Glutamatergic neuron (in vitro differentiated cells): ENCODE data around the gene TUBGCP2. TPM values are rescaled to one million over a fixed set of nuclear protein-coding genes. Genes with fewer than 3 reads are reported as not detected.
A peak's percentile ranks its signal among the peaks of the same experiment; 100 is the strongest.

Source experiments
- DNase-seq: peaks from one replicate; pipeline ENCODE4 v3.0.0; 2022
- H3K27ac Mint-ChIP-seq: one replicate; pipeline ENCODE4 v1.8.0; 2020; ENCODE audit warnings: mild to moderate bottlenecking, mixed read lengths, inconsistent platforms; ENCODE audit not compliant: unreplicated experiment
- H3K27me3 Mint-ChIP-seq: one replicate; pipeline ENCODE4 v1.8.0; 2020; ENCODE audit warnings: mild to moderate bottlenecking, moderate library complexity, mixed read lengths, inconsistent platforms; ENCODE audit not compliant: unreplicated experiment
- H3K36me3 Mint-ChIP-seq: one replicate; pipeline ENCODE4 v1.8.0; 2020; ENCODE audit warnings: mild to moderate bottlenecking, mixed read lengths, inconsistent platforms; ENCODE audit not compliant: unreplicated experiment
- H3K4me1 Mint-ChIP-seq: one replicate; pipeline ENCODE4 v1.8.0; 2020; ENCODE audit warnings: mild to moderate bottlenecking, low read depth, mixed read lengths, inconsistent platforms; ENCODE audit not compliant: unreplicated experiment
- H3K4me3 Mint-ChIP-seq: one replicate; pipeline ENCODE4 v1.8.0; 2020; ENCODE audit warnings: mild to moderate bottlenecking, mixed read lengths, inconsistent platforms; ENCODE audit not compliant: unreplicated experiment
- H3K9me3 Mint-ChIP-seq: one replicate; pipeline ENCODE4 v1.8.0; 2020; ENCODE audit warnings: mild to moderate bottlenecking, moderate library complexity, mixed read lengths, inconsistent platforms; ENCODE audit not compliant: unreplicated experiment
- total RNA-seq: library from RNA; stranded (reverse); fragmentation: NEBNext Ultra II Directional; extraction: Animal tissue kit (Norgen Biotek cat#: 25700); gene quantifications from one replicate; pipeline ENCODE4 v1.2.1, GENCODE V29; 2021; ENCODE audit not compliant: unreplicated experiment
- TF ChIP-seq, protein P1 (sequence below): fragments of 200-600 bp; sonication (generic); IDR thresholded peaks from one replicate; pipeline ENCODE4 v1.5.0; 2021; ENCODE audit not compliant: partially characterized antibody, unreplicated experiment

TUBGCP2 gene
- total RNA-seq, 1 donor from 2014 or later, result 61.4 TPM

DNA sequence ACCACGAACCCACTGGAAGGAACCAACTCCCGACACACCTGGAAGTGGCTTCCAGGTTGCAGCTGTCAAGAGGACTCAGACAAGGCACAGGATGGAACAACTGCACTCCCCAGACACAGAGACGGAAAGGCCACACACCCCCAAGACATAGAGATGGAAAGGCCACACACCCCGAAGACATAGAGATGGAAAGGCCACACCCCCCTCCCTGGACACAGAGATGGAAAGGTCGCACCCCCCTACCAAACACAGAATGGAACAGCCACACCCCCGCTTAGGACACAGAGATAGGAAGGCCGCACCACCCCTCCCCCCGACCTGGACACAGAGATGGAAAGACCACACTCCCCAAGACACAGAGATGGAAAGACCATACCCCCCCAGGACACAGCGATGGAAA lies 7.6 kb upstream of the TUBGCP2 start:
- peaks cover 7% of the 10 kb centered on the region for H3K27me3 Mint-ChIP-seq
- peaks cover 17% of the 10 kb centered on the region for H3K4me1 Mint-ChIP-seq
- peak overlapping the region; percentile 52 for H3K4me3 Mint-ChIP-seq
- peak overlapping the region; percentile 85 for H3K27ac Mint-ChIP-seq
- peaks cover 22% of the 10 kb centered on the region for H3K9me3 Mint-ChIP-seq
- H3K36me3 Mint-ChIP-seq, result peaks cover 5% of the 10 kb centered on the region
- TF ChIP-seq, protein P1, sequence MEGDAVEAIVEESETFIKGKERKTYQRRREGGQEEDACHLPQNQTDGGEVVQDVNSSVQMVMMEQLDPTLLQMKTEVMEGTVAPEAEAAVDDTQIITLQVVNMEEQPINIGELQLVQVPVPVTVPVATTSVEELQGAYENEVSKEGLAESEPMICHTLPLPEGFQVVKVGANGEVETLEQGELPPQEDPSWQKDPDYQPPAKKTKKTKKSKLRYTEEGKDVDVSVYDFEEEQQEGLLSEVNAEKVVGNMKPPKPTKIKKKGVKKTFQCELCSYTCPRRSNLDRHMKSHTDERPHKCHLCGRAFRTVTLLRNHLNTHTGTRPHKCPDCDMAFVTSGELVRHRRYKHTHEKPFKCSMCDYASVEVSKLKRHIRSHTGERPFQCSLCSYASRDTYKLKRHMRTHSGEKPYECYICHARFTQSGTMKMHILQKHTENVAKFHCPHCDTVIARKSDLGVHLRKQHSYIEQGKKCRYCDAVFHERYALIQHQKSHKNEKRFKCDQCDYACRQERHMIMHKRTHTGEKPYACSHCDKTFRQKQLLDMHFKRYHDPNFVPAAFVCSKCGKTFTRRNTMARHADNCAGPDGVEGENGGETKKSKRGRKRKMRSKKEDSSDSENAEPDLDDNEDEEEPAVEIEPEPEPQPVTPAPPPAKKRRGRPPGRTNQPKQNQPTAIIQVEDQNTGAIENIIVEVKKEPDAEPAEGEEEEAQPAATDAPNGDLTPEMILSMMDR, result no peak
- DNase-seq, result peak; percentile 59

DNA sequence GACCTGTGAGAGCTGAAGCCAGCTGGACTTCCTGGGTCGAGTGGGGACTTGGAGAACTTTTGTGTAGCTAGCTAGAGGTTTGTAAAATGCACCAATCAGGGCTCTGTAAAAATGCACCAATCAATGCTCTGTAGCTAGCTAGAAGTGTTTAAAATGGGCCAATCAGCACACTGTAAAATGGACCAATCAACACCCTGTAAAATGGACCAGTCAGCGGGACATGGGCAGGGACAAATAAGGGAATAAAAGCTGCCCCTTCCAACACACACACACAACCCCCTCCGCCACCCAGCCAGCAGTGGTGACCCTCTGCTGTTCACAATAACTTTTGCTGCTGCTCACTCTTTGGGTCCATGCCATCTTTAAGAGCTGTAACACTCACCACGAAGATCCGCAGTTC lies 7.2 kb upstream of the TUBGCP2 start:
- no peak for DNase-seq
- H3K36me3 Mint-ChIP-seq, result peaks cover 5% of the 10 kb centered on the region
- H3K4me3 Mint-ChIP-seq, result peak overlapping the region; percentile 52
- TF ChIP-seq, protein P1, result no peak
- peak overlapping the region; percentile 57 for H3K27ac Mint-ChIP-seq
- H3K9me3 Mint-ChIP-seq, result peaks cover 22% of the 10 kb centered on the region
- H3K27me3 Mint-ChIP-seq, result peaks cover 7% of the 10 kb centered on the region
- H3K4me1 Mint-ChIP-seq, result peaks cover 17% of the 10 kb centered on the region

DNA sequence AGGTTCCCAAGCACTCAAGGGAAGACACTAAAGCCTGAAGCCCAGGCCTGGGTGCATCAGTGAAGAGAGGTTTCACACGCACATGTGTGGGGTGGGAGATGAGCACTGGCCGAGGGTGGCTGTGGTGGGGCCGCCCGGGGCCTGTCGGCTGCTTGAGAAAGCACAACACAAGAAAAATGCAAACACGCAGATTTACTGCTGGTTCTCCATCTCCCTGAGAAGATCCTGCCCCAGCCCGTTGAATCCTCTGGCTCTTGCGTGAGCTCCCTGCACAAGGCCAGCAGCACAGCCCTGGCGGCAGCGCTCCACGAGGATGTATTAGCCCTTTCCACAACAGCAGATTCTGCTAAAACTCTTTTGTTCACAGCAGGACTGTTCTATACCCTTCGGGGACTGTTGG lies 6.2 kb upstream of the TUBGCP2 start:
- no peak for DNase-seq
- H3K9me3 Mint-ChIP-seq, result peaks cover 20% of the 10 kb centered on the region
- TF ChIP-seq, protein P1, result no peak
- H3K4me3 Mint-ChIP-seq, result peak overlapping the region; percentile 47
- peak overlapping the region; percentile 90 for H3K27ac Mint-ChIP-seq
- H3K27me3 Mint-ChIP-seq, result peaks cover 7% of the 10 kb centered on the region
- H3K4me1 Mint-ChIP-seq, result peaks cover 17% of the 10 kb centered on the region
- no peaks in the 10 kb centered on the region for H3K36me3 Mint-ChIP-seq

DNA sequence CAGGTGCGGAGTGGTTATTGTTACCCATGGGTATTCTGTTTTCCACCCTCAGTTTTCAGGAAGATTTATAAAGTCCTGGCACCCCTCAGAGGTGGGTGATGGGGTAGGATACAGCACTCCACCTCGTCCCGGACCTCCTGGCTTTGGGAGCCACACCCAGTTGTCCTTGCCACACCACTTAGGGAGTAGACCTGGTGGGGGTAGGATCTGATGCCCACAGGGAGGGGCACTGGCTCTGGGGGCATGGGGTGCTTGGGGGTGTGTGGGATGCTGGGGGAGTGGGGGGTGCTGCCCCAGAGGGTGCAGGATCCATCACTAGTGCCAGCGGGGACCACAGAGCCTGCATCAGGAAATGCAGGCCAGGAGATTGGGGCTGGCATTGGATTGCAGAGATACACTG lies 4.5 kb upstream of the TUBGCP2 start:
- TF ChIP-seq, protein P1, result no peak
- DNase-seq, result no peak
- Mint-ChIP-seq H3K4me3 (no peak overlapping the region), H3K36me3 (no peaks in the 10 kb centered on the region), H3K27ac (no peak overlapping the region), H3K9me3 (peaks cover 16% of the 10 kb centered on the region), H3K27me3 (peaks cover 7% of the 10 kb centered on the region), H3K4me1 (peaks cover 17% of the 10 kb centered on the region)

DNA sequence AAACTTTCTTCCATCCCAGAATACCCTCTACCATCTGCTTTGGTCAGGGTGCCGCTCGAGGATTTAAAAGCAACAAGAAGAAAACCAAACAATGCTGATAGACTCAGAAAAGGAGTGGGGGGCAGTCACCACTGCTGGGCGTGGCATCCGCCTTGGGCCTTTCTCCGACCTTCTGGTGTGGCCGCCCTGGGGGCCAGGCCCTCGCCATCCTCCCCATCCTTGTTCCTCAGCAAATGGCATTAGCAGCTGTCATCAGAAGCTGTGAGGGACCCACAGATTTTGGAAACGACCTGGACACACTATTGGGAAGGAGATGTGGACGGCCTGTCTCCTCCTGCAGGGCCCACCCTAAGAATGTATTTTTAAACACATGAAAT lies 4.1 kb upstream of the TUBGCP2 start:
- Mint-ChIP-seq H3K4me3 (no peak overlapping the region), H3K27ac (no peak overlapping the region), H3K4me1 (peaks cover 19% of the 10 kb centered on the region), H3K27me3 (peaks cover 10% of the 10 kb centered on the region), H3K9me3 (peaks cover 18% of the 10 kb centered on the region), H3K36me3 (no peaks in the 10 kb centered on the region)
- TF ChIP-seq, protein P1, result no peak
- DNase-seq, result no peak
